Glomerular endothelial cell (primary cell): Measurements from ENCODE around the gene DDX52. TPM values are rescaled to one million over a fixed set of nuclear protein-coding genes. Genes with fewer than 3 reads are reported as not detected.
"Not testable (repeated sequence)": the region's sequence is repeated elsewhere in the genome, so short reads cannot be mapped to it uniquely, and the experiment has no call there.

ENCODE experiments used
- DNase-seq: peaks from one replicate; pipeline ENCODE4 v3.0.0-alpha.2; 2011; ENCODE audit warnings: low read depth, low spot score; ENCODE audit errors: extremely low read depth
- total RNA-seq: library from RNA; depleted of rRNA; stranded (reverse); fragments of >200 nt; gene quantifications from 2 replicates; pipeline ENCODE4 v1.2.3, GENCODE V29; 2015

DDX52 gene, protein sequence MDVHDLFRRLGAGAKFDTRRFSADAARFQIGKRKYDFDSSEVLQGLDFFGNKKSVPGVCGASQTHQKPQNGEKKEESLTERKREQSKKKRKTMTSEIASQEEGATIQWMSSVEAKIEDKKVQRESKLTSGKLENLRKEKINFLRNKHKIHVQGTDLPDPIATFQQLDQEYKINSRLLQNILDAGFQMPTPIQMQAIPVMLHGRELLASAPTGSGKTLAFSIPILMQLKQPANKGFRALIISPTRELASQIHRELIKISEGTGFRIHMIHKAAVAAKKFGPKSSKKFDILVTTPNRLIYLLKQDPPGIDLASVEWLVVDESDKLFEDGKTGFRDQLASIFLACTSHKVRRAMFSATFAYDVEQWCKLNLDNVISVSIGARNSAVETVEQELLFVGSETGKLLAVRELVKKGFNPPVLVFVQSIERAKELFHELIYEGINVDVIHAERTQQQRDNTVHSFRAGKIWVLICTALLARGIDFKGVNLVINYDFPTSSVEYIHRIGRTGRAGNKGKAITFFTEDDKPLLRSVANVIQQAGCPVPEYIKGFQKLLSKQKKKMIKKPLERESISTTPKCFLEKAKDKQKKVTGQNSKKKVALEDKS
- total RNA-seq = 31.9 and 42.6 TPM in 2 replicates

DNA sequence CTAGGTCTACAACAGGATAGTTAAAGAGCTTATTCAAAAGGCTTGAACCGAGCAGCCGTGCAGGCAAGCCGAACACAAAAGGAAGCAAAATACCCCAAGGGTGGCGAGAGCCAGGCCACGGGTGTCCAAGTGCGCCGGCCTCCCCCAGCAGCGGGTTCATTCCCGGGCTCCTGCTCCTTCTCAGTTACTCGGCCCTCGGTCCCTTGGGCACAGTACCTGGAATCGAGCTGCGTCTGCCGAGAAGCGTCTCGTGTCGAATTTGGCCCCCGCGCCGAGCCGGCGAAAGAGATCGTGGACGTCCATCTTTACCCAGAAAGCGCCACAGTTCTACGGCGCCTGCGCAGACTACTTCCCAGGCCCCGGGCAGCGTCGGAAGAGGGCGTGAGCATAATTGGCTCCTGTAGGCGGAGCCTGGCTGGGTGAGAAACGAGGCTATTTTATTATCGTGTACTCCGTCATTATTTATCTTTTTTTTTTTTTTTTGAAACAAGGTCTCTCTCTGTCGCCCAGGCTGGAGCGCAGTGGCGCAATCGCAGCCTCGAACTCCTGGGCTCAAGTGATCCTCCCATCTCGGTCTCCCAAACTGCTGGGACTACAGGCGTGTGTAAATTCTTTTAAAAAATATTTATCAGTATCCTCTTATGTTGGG lies at the start of gene DDX52:
Gene DDX52 (minus strand): TSS at position 329 of the 649 bp plus-strand sequence. CDS start 26 bp downstream, at position 303.
- peak; percentile 72 for DNase-seq

DNA sequence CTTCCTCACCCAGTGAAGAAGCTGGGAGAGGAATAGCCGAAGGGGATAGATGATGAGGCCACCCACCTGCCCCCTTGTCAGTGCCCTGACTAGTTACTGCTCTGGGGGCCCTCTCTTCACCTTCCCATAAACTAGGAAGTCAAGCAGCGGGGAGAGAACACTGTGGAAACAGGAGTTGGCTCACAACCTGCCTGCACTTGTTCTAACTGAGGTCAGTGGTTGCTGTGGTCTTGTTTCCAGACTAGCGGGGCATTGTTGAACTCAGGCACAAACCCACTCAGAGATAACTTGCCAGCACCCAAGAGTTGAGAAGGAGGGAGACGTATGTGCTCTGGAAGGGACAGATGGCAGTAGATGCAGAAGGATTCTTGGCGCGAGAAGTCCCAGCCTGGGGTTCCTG lies 48.6 kb upstream of the DDX52 start:
- DNase-seq = no peak

DNA sequence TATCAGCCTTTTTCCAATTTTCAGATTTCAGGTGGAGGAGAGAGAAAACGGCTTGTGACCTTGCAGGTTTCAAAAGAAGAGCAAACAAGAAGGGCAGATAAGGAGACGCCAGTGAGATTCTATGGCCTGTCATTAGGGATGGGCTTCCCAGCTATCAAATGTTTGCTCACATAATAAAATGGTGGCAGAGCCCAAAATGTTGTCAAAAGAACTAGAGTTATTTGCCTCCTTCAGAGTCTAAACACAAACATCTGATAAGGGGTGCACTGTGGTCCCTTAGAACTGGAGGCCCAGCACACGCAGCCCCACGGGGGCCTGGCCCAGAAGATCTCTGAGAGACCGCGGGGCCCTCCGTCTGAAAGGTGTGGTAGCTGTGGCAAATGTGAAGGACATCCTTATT lies 46.1 kb upstream of the DDX52 start:
- no peak for DNase-seq

DNA sequence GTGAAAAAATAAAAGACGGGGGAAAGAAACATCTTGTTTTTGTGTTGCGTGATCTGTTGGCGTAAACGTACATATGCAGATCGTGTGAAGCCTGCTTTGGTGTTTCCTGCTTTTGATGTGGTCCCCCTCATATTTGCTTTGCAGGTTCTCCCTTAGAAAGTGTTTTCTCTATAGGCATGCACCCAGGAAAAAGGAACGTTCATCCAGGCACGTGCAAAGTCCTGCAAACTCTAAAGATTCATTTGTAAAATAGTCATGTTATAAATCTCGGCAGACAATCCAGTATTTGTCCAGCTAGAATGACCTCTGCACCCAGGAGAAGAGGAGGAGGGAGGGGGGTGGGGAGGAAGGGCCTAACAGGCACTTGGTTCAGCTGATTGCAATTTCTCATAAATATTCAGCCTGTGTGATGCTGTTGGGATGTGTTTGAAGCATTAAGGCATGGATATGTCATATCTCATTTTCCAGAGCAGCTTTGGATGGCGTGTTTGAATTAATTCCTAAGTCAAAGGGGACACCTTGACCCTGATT lies 40.3 kb upstream of the DDX52 start:
- DNase-seq = no peak

DNA sequence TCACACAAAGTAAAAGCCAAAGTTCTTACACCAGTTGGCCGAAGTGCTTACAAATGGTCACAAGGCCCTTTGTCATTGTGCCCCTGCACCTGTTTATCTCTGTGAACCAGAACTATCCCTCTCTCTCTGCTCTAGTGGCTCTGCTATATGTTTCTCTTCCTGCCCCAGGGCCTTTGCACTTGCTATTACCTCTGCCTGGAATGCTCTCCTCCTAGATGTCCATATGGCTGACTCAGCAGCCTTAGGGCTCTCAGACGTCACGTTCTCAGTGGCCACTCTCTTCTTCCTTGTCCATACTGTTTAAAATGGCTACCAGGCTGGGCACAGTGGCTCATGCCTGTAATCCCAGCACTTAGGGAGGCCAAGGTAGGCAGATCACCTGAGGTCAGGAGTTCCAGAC lies 38.8 kb upstream of the DDX52 start:
- no peak for DNase-seq

DNA sequence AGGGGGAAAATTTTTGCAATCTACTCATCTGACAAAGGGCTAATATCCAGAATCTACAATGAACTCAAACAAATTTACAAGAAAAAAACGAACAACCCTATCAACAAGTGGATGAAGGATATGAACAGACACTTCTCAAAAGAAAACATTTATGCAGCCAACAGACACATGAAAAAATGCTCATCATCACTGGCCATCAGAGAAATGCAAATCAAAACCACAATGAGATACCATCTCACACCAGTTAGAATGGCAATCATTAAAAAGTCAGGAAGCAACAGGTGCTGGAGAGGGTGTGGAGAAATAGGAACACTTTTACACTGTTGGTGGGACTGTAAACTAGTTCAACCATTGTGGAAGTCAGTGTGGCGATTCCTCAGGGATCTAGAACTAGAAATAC lies 36.7 kb upstream of the DDX52 start:
- not testable (repeated sequence) for DNase-seq

DNA sequence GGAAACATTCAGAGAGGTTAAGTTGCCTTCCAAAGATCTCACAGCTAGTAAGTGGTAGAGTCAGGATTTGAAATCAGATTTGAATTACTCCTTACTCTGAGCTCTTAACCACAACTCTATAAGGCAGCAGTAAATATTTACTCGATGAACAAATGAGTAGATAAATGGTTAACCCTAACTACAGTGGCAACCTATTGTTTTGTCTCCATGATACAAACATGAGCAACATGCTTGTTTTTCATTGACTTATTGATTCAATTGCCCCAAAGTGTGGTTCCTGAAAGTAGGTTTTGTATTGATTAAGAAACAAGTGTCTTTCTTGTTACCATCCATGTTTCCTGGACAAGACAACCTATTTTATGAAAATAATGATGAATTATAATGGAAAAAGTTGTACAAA lies 34.8 kb upstream of the DDX52 start:
- DNase-seq = no peak

DNA sequence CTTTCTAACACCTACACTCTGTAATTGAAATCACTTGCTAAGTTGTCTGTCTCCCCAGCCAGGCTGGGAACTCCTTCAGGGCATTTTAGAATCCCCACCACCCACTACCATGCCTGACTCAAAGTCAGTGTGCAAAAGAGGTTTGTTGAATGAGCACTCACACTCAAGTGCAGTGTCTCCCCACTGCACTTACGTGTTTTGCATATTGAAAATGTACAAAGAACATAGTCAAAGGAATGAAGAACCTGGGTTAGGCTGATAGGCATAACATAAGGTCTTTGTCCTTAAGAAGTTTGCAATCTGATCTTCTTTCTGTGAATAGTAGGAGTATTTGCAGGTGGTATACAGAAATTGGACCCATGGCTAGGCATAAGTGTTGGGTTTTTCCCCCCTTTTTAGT lies 33.8 kb upstream of the DDX52 start:
- DNase-seq = no peak

DNA sequence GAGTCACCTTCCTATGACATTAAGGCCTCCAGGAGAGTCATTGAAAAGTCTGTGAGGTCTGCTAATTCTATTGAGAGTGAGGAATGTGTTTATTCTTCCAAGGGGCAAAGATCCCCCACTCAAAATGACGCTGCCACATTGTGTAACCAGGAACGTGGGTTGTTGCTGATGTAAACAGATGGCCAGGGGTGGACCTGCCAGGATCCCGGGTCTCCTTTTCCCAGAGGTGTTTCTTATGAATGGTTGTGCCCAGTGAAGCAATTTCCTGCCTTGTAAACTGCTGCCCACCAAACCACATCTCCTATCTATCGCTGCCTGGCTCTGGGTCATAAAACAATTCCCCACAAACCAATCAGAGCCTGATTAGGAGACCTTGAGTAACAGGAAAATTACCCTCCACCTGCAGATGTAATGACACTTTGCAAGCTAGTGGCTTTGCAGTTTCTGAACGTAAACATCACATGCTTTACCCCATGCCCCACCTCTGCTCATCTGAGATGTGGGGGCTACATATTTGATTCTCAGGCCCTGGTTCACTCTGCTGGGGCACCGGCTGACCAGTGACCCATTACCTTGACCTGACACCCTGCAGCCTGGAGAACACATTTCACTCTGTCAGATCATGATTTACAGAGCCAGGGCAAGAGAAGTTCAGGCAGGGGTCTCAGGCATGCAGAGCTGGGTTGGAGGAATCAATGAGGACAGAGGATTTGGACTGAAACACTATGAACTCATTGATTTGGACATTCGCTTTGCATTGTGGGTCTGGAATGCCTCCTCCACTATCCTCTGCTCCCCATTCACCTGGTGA lies 33.1 kb upstream of the DDX52 start:
- DNase-seq = no peak

DNA sequence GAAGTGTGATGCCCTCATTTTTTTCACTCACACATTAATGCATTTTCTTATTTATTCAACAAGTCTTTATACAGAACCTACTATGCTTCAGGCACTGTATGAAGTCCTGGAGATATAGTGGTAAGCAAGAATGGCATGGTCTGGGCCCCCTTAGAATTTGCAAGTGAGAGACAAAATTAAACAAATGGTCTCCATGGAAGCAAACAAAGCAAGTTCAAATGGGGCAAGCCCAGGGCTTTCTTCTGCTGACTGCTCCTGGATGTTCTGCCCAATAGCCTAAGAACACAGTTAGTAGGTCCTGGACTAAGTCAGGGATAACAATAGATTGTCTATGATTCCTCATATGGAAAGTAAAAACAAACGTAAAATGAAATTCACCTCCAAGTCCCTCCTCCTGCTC lies 31.3 kb upstream of the DDX52 start:
- no peak for DNase-seq

DNA sequence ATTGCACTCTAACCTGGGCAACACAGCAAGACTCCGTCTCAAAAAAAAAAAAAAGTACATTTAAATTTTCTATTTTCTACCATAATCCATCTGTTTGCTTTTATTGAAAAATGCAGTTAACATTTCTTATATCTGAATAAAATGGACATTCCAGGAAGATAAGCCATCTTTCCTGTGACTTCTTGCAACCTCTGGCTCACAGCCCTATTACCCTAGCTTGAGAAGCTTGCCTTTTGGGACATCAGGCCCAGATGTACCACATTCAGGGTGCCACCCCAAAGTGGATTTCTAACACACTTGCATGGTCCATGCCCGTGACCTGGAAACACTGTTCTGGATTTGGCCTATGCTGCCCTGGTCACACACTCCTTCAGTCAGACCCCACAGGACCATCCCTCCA lies 30.1 kb upstream of the DDX52 start:
- DNase-seq = no peak

DNA sequence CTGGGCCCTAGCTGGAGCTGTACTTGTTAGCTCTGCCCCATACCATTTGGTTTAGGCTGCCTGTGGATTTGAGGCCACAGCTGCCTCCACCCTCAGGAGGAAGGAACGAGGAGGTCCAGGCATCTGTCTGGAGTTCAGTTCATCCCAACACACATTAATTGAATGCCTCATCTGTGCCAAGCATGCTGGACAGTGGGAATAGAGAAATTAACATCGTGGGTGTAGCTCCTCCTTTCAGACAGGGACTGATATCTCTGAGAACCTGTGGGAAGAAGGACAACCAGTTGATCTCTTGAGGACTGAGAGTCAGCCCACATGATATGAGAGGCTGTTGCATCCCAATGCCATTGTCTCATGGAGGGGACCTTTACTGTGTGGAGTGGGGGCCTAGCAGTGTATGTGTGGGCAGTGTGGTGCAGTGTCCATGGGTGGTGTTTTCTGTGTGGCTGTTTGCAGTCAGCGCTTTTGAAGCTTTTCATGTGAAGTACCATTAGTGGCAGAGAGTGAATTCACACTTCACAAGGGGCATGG lies 29.4 kb upstream of the DDX52 start:
- DNase-seq = no peak

DNA sequence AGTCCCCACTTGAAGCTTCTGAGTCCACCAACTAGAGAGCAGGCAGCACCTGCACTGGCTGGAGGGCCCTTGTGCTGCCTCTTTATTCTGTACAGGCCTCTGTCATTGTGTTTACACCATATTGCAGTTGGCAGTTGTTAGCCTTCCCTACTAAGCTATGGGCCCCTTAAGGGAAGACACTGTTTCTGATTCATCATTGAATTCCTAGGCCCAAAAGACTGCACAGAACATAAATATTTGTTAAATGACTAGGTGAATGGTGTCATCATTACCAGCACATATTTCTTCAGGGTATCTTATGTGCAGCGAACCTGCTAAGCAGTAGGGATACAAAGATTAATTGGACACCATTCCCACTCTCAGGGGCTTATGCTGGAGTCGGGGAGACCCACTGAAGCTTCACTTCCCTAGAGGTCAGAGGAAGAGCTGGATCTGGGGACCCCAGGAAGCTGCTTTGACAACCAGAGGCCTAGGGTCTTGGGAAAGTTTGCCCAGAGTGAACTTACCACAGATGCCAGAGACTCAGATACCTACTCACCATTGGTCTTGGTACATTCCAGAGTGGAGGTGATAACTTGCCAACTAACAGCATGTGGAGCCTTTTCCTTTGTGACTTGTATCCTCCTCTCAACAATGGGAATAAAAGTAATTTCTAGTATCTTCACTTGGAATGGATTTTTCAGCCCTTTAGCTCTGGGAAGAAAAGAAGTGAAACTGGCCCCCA lies 28.7 kb upstream of the DDX52 start:
- no peak for DNase-seq

DNA sequence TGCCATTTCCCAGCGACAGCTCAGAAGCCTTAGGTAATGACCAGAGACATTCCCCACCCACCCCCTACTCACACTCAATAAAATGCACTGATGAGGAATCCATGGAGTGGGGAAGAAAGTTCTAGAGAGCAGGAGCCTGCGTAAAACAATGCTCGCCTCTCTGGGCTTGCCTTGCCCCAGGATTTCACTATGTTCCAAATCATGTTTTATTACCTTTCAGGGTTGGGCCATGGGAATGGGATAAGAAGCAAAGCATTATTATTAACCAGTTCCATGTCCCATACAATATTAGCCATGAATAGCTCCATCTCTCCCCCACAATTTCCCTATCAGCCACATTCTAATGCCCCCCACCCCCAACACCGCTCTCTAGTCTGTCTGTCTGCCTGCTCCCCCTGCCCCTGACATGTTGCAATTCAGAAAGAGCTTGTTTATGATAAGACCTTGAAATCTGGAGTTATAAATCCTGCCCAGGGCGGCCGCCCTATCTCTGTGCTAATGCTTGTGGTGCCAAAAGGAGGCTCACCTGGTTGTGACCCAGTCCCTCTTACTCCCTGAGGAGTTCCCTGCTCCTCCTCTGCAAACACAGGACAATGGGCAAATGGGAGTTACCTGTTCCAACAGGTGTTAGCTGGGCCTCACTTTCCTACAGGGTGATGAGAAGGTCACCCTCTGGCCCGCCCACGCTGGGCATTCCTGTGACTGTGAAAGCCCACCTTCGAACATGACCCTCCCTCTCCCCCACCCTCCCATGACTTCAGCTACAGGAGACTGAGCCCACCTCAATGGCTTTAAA lies 28.0 kb upstream of the DDX52 start:
- no peak for DNase-seq

DNA sequence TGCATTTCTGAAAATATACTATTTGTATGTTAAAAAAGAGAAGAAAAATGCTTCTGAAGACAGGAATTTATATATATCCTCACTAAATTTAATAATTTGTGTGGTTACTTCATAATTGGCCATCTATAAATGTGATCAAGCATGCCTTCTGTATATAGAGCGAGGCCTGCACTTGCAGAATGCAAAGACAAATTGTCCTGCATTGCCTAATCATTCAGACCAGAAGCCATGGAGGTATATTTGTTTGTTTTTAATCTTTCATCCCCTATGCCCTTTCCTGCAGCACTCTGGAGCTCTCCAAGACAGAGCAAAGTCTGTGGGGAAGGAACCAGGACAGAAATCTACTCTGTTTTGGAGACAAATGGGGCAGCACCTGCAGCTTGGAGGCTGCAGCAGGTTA lies 23.8 kb upstream of the DDX52 start:
- no peak for DNase-seq

DNA sequence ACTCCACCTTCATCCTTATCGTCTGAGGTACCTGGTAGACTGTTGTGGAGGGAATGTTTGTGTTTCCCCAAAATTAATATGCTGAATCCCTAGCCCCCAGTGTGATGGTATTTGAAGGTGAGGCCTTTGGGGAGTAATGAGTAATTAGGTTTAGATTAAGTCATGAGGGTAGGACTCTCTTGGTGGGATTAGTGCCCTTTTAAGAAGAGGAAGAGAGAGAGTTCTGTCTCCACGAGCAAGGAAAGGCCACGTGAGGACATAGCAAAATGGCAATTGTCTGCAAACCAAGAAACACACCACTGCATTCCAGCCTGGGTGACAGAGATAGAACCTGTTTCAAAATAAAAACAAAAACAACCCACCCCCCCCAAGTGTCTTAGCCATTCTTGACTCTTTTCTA lies 21.0 kb upstream of the DDX52 start:
- no peak for DNase-seq

DNA sequence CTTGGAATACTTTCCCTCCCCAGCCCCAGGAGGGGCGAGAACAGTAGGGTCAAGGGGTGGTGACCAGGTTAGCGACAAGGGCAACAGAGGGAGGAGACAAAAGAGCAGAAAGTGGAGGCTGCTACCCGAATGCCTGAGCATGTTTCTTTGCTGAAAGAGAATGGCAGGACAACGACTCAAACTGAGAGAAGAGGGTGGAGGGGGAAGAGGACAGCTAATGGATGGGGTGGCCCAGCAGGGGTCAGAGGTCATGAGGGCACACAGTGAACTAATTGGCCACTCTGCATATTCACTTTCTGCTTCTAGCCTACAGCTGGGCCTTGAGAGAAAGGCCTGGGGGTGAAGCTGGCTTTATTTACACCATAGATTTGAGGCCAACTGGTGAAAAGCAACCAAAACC lies 19.1 kb upstream of the DDX52 start:
- no peak for DNase-seq

DNA sequence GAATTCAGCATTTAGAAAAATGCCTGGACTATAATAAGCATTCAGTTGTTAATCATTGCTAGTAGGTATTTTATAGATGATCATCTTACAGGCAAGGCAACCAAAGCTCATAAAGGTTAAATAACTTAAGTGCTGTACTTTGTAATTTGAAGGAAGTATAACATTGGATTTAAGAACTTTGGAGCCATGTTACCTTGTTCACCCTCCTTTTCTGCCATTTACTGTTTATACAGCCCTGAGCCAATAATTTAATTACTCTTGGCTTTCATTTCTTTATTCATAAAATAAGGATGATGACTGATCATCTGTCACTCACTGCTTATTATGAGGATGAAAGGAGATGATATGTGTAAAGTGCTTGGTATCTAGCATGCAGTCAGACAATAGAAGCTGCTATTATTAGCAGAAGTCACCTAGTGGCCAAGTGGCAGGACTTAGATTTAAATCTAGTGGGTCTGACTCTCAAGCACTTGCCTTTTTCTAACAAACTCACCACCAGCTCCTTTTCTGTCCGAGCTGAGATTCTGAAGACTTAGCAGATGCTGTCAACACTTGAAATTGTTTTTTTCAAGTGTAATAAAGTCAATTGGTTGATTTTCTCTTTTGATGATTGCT lies 18.3 kb upstream of the DDX52 start:
- no peak for DNase-seq

DNA sequence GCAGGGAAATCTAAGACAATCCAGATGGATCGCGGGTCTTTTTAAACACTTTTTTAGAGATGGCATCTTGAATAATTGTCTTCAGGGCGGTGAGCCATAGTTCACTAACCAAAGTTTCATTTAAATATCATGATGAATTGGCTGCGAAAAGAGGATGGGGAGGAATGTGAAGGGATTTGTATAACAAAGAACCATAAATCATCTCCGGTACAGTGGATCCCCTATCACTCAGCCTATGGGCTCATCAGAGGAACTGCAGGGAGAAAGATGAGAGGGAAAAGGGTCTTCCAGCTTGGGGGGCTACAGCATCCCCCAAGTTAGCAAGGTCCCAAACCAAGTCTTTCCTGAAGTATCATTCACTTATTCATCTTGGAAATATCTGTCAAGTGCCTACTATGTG lies 16.7 kb upstream of the DDX52 start:
- no peak for DNase-seq
